Uterus (tissue), 4 donors: ENCODE results near the gene LASP1. TPM values are rescaled to one million over a fixed set of nuclear protein-coding genes. Genes with fewer than 3 reads are reported as not detected.
A peak's percentile ranks its signal among the peaks of the same experiment; 100 is the strongest.

ENCODE experiments used
- DNase-seq, 2 donors: peaks; one replicate each; pipeline ENCODE4 v3.0.0-alpha.2; 2019 to 2020
- H3K27ac ChIP-seq, 2 donors: fragments of 200-600 bp; sonication (generic); 1 replicate in 1 of 2; 2 replicates in 1 of 2; pipeline ENCODE4 v1.5.1; 2016 to 2018
- H3K27me3 ChIP-seq, 2 donors: fragments of 200-600 bp; sonication (generic); one replicate each; pipeline ENCODE4 v1.5.1; 2018 to 2019; ENCODE audit warnings: control low read depth in 1 of 2
- H3K36me3 ChIP-seq, 2 donors: fragments of 200-600 bp; sonication (generic); one replicate each; pipeline ENCODE4 v1.5.1; 2019; ENCODE audit warnings: control low read depth in 1 of 2
- H3K4me1 ChIP-seq, 2 donors: fragments of 200-600 bp; sonication (generic); one replicate each; pipeline ENCODE4 v1.5.1; 2018 to 2019; ENCODE audit warnings: control low read depth in 1 of 2
- H3K4me3 ChIP-seq, 2 donors: fragments of 200-600 bp; sonication (generic); 1 replicate in 1 of 2; 2 replicates in 1 of 2; pipeline ENCODE4 v1.5.1; 2018 to 2019; ENCODE audit warnings: mild to moderate bottlenecking in 1 of 2
- H3K9me3 ChIP-seq, 2 donors: fragments of 200-600 bp; sonication (generic); one replicate each; pipeline ENCODE4 v1.5.1; 2019; ENCODE audit warnings: control low read depth in 1 of 2
- CTCF ChIP-seq, 4 experiments: fragments of 200-600 bp in 2 of 4; fragments of 450-650 bp in 2 of 4; sonication (generic) in 2 of 4; IDR thresholded peaks; one replicate each; pipeline ENCODE4 v1.5.1; 2016 to 2019; ENCODE audit warnings: antibody characterized with exemption in 4 of 4, mild to moderate bottlenecking in 2 of 4, moderate library complexity in 1 of 4
- POLR2A ChIP-seq, 2 donors: fragments of 450-650 bp; IDR thresholded peaks; one replicate each; pipeline ENCODE4 v1.6.1; 2016; ENCODE audit warnings: antibody characterized with exemption in 2 of 2, mild to moderate bottlenecking in 1 of 2, moderate library complexity in 1 of 2
- intact Hi-C: fragments of 100-400 bp; cut with DNase I; formaldehyde crosslinking; loops from one replicate; pipeline ENCODE4 v1.15.1; 2023; ENCODE audit warnings: low total_unique reads
- total RNA-seq, 4 donors: library from RNA; depleted of rRNA in 3 of 4; stranded (reverse); fragments of >200 nt in 3 of 4; gene quantifications; one replicate each; pipeline versions ENCODE4 v1.1.0 to v1.2.4, GENCODE V29; 2014 to 2023
- donor health status: DM: yes; HTN: yes; CAD: no.

LASP1 gene
- total RNA-seq, 4 donors from 2014 or later: 21.2 to 119 (median 58.2) TPM

GRCh38 chr17:38920374-38921291, 50.8 kb downstream of the LASP1 start:
- intact Hi-C loops: no loop called here
- TF ChIP-seq POLR2A (IDR thresholded peaks at IDR 0.05) (no peak), CTCF (IDR thresholded peaks at IDR 0.05) (no peak)
- Histone ChIP-seq H3K4me1 (peaks cover 8 to 21% of the 10 kb centered on the region in 2 donors), H3K9me3 (no peaks in the 10 kb centered on the region), H3K27me3 (no peaks in the 10 kb centered on the region), H3K27ac (peak overlapping the region; percentile 79 to 90), H3K4me3 (no peak overlapping the region), H3K36me3 (no peaks in the 10 kb centered on the region)
- DNase-seq: no peak

GRCh38 chr17:38921756-38922411, 52.0 kb downstream of the LASP1 start:
- Histone ChIP-seq H3K27ac (peak overlapping the region; percentile 79 to 90), H3K27me3 (no peaks in the 10 kb centered on the region), H3K9me3 (no peaks in the 10 kb centered on the region), H3K4me1 (peaks cover 8 to 21% of the 10 kb centered on the region in 2 donors), H3K4me3 (no peak overlapping the region), H3K36me3 (no peaks in the 10 kb centered on the region)
- intact Hi-C loops: no loop called here
- DNase-seq: no peak
- TF ChIP-seq CTCF (IDR thresholded peaks at IDR 0.05): no peak

- intact Hi-C loops: no loop called here
- Histone ChIP-seq H3K36me3 (no peaks in the 10 kb centered on the region), H3K4me3 (no peak overlapping the region), H3K27ac (peak overlapping the region; percentile 79 to 90), H3K27me3 (no peaks in the 10 kb centered on the region), H3K4me1 (peaks cover 8 to 21% of the 10 kb centered on the region in 2 donors), H3K9me3 (no peaks in the 10 kb centered on the region)
- TF ChIP-seq POLR2A (IDR thresholded peaks at IDR 0.05): no peak
- TF ChIP-seq CTCF (IDR thresholded peaks at IDR 0.05): no peak
- DNase-seq: peak; percentile 82 to 89
Measured at GRCh38 chr17:38922538-38923297, 52.9 kb downstream of the LASP1 start.

GRCh38 chr17:38925263-38925995, 55.6 kb downstream of the LASP1 start, which contains the start of gene LASP1NB:
TSS of gene LASP1NB (plus strand) at chr17:38925614.
- peak; percentile 52 to 69 for DNase-seq

More at GRCh38 chr17:38925263-38925995, 55.6 kb downstream of the LASP1 start, which contains the start of gene LASP1NB:
- Histone ChIP-seq H3K9me3 (no peaks in the 10 kb centered on the region), H3K27me3 (no peaks in the 10 kb centered on the region), H3K4me3 (peak within 1 kb of the TSS in 1 of 2 donors; percentile 13), H3K4me1 (peaks cover 8 to 15% of the 10 kb centered on the region in 2 donors), H3K27ac (peak within 1 kb of the TSS; percentile 57 to 71), H3K36me3 (no peaks in the 10 kb centered on the region)
- TF ChIP-seq POLR2A (IDR thresholded peaks at IDR 0.05): no peak
- no peak for TF ChIP-seq CTCF (IDR thresholded peaks at IDR 0.05)
- intact Hi-C loops: no loop called here
